ENCODE results near the gene ZBTB46.

ZBTB46 gene

DNA sequence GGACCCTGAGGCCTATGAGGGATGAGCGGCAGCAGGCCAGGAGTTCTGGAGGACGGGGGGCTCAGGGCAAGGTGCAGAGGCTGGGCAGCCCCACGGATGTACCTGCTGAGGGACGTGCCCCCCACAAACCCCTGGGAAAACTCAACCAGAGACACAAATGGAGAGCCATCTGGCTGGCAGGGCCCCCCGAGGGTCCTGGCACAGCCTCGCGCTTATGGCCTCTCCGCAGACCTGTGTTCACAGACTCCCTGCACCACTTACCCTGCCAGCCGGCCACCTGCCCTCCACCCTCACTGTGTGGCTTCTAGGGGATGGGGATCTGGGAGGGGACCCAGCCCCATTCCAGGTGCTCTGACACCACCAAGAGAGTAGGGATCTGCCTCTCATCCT, 3.4 kb upstream of the ZBTB46 start:
- no peak overlapping the region for H2AFZ ChIP-seq (ENCODE audit: low read depth, low read length)
- H3K9me3 ChIP-seq (ENCODE audit: insufficient read depth, low read length, severe bottlenecking): no peaks in the 10 kb centered on the region
- H4K20me1 ChIP-seq (ENCODE audit: insufficient read depth, low read length): peaks cover 9% of the 10 kb centered on the region
- no peaks in the 10 kb centered on the region for H3K27me3 ChIP-seq (ENCODE audit: insufficient read depth, low read length, poor library complexity)
- no peak overlapping the region for H3K4me2 ChIP-seq (ENCODE audit: insufficient read depth, low read length)
- H3K9ac ChIP-seq (ENCODE audit: low read depth, low read length): no peak overlapping the region
- ATAC-seq (ENCODE audit: insufficient read depth, low read depth) (no peak), DNase-seq (no peak)
- H3K27ac ChIP-seq (ENCODE audit: low read length): no peak overlapping the region
- no peaks in the 10 kb centered on the region for H3K79me2 ChIP-seq (ENCODE audit: insufficient read depth, low read length)
- no peaks in the 10 kb centered on the region for H3K4me1 ChIP-seq (ENCODE audit: insufficient read depth, low read length)
- no peaks in the 10 kb centered on the region for H3K36me3 ChIP-seq (ENCODE audit: insufficient read depth, low read length)
- no peak overlapping the region for H3K4me3 ChIP-seq (ENCODE audit: low read depth in 1 of 2, low read length in 2 of 2)
- TF ChIP-seq, protein P1, sequence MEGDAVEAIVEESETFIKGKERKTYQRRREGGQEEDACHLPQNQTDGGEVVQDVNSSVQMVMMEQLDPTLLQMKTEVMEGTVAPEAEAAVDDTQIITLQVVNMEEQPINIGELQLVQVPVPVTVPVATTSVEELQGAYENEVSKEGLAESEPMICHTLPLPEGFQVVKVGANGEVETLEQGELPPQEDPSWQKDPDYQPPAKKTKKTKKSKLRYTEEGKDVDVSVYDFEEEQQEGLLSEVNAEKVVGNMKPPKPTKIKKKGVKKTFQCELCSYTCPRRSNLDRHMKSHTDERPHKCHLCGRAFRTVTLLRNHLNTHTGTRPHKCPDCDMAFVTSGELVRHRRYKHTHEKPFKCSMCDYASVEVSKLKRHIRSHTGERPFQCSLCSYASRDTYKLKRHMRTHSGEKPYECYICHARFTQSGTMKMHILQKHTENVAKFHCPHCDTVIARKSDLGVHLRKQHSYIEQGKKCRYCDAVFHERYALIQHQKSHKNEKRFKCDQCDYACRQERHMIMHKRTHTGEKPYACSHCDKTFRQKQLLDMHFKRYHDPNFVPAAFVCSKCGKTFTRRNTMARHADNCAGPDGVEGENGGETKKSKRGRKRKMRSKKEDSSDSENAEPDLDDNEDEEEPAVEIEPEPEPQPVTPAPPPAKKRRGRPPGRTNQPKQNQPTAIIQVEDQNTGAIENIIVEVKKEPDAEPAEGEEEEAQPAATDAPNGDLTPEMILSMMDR (IDR thresholded peaks at IDR 0.05; ENCODE audit: borderline replicate concordance, extremely low read depth, low read length, poor library complexity, severe bottlenecking): no peak
- TF ChIP-seq EZH2 (IDR thresholded peaks at IDR 0.05; ENCODE audit: borderline replicate concordance, low read depth, low read length, severe bottlenecking): no peak

DNA sequence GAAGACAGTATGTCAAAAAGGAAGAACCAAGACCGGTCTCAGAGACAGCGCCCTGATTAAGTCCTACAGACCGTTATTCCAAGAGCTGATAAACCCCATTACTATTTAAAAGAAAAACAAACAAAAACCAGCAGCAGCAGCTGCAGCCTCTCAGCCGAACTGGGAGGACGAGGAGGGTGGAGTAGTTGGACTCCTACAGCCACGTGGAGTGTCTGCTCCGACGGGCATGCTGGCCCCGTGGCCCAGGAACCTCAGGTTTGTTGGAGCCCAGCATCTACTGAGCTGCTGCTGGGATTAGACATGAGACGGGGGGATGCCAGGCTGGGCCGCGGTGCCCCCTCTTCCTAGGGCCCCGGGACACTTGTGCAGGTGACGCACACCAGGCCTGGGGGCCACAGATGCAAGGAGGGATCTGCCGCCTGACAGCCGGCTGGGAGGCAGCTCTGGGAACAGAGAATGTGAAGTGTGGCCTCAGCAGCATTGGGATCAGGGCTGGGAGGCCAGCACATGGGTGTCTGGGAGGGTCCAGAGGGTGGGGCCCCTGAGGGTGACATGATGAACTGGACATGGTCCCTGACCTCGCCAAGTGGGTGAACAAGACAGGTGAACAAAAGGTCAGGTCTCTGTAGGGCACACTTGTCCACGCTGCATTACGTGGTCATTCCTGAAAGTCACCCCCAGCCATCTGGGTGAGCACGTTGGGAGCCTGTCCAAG, 2.9 kb upstream of the ZBTB46 start:
- H3K4me3 ChIP-seq (ENCODE audit: low read depth in 1 of 2, low read length in 2 of 2): no peak overlapping the region
- ATAC-seq (ENCODE audit: insufficient read depth, low read depth): no peak
- no peak overlapping the region for H3K27ac ChIP-seq (ENCODE audit: low read length)
- H4K20me1 ChIP-seq (ENCODE audit: insufficient read depth, low read length): peaks cover 10% of the 10 kb centered on the region
- no peaks in the 10 kb centered on the region for H3K36me3 ChIP-seq (ENCODE audit: insufficient read depth, low read length)
- H3K27me3 ChIP-seq (ENCODE audit: insufficient read depth, low read length, poor library complexity): no peaks in the 10 kb centered on the region
- H3K79me2 ChIP-seq (ENCODE audit: insufficient read depth, low read length): no peaks in the 10 kb centered on the region
- no peak overlapping the region for H3K4me2 ChIP-seq (ENCODE audit: insufficient read depth, low read length)
- H3K9ac ChIP-seq (ENCODE audit: low read depth, low read length): no peak overlapping the region
- H2AFZ ChIP-seq (ENCODE audit: low read depth, low read length): no peak overlapping the region
- H3K9me3 ChIP-seq (ENCODE audit: insufficient read depth, low read length, severe bottlenecking): no peaks in the 10 kb centered on the region
- DNase-seq: no peak
- TF ChIP-seq EZH2 (IDR thresholded peaks at IDR 0.05; ENCODE audit: borderline replicate concordance, low read depth, low read length, severe bottlenecking): no peak
- TF ChIP-seq, protein P1 (IDR thresholded peaks at IDR 0.05; ENCODE audit: borderline replicate concordance, extremely low read depth, low read length, poor library complexity, severe bottlenecking): no peak
- no peaks in the 10 kb centered on the region for H3K4me1 ChIP-seq (ENCODE audit: insufficient read depth, low read length)

DNA sequence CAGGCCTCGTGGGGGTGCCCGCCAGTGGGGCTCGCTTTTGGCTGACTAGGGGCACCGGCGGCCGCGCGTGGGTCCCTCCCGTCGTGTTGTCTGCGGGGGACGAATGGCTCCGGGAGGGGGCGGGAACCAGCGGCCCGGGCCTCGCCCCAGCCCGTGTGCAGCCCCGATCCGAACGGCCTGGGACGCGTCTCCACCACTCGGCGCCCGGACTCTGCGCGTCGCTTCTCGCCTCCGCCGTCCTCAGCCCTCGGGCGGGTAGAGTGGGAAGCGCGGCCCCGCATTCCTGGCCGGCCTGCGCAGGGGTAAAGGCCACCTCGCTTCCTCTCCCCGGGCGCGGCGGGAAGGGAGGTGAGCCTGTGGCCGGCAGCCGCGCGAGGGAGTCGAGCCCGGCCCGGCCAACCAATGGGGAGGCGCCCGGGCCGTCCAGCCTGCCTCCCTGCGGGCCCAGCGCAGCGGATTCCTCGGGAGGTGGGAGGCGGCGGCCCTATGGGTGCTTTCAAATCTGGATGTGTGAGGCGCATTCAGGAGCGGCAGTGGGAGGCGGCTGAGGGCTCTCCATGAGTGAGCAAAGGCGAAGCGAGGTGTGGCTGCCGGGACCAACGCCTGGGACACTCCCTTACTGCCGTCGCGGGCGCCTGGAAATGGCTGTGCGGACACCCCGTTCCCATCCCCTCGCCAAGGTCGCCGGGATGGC, 1.1 kb upstream of the ZBTB46 start:
- DNase-seq: no peak
- H3K79me2 ChIP-seq (ENCODE audit: insufficient read depth, low read length): no peaks in the 10 kb centered on the region
- H3K9me3 ChIP-seq (ENCODE audit: insufficient read depth, low read length, severe bottlenecking): no peaks in the 10 kb centered on the region
- no peak overlapping the region for H3K4me2 ChIP-seq (ENCODE audit: insufficient read depth, low read length)
- no peak overlapping the region for H3K4me3 ChIP-seq (ENCODE audit: low read depth in 1 of 2, low read length in 2 of 2)
- H3K36me3 ChIP-seq (ENCODE audit: insufficient read depth, low read length): no peaks in the 10 kb centered on the region
- ATAC-seq (ENCODE audit: insufficient read depth, low read depth): no peak
- no peak overlapping the region for H3K9ac ChIP-seq (ENCODE audit: low read depth, low read length)
- TF ChIP-seq, protein P1 (IDR thresholded peaks at IDR 0.05; ENCODE audit: borderline replicate concordance, extremely low read depth, low read length, poor library complexity, severe bottlenecking): no peak
- TF ChIP-seq EZH2 (IDR thresholded peaks at IDR 0.05; ENCODE audit: borderline replicate concordance, low read depth, low read length, severe bottlenecking): no peak
- peaks cover 8% of the 10 kb centered on the region for H4K20me1 ChIP-seq (ENCODE audit: insufficient read depth, low read length)
- H3K27ac ChIP-seq (ENCODE audit: low read length): no peak overlapping the region
- H3K27me3 ChIP-seq (ENCODE audit: insufficient read depth, low read length, poor library complexity): no peaks in the 10 kb centered on the region
- no peak overlapping the region for H2AFZ ChIP-seq (ENCODE audit: low read depth, low read length)
- H3K4me1 ChIP-seq (ENCODE audit: insufficient read depth, low read length): no peaks in the 10 kb centered on the region

Data from DND-41 (cell line).